IMR-90 (cell line): ENCODE measurements around the gene RAI1. TPM values are rescaled to one million over a fixed set of nuclear protein-coding genes. Genes with fewer than 3 reads are reported as not detected.

Experiments used
- ATAC-seq: fragments of 200-7000 bp; cut with Tn5 transposase; 2 replicates; pipeline ENCODE4 v1.9.1; 2020; ENCODE audit warnings: low read depth, mild to moderate bottlenecking, moderate library complexity
- BruUV-seq: library from RNA; stranded (reverse); fragments of 400-500 nt; replicated peaks from 2 replicates; lab custom pipeline; 2021; lab: Mats Ljungman, UMichigan
- CTCF ChIA-PET: fragments of 300-600 bp; formaldehyde crosslinking; extraction: SDS; loops from one replicate; lab custom pipeline; 2021; ENCODE audit warnings: antibody characterized with exemption; lab: Yijun Ruan, JAX
- POLR2A ChIA-PET: fragments of 300-600 bp; sonication (Branson Sonifier 250); formaldehyde crosslinking; loops from one replicate; lab custom pipeline; 2022; ENCODE audit warnings: antibody characterized with exemption; ENCODE audit not compliant: unreplicated experiment; lab: Charles Lee
- DNase-seq: peaks from one replicate; pipeline ENCODE4 v3.0.0; 2013
- H2AFZ ChIP-seq: replicated peaks from 2 replicates; pipeline ENCODE3; 2013; ENCODE audit warnings: low read length, mild to moderate bottlenecking; ENCODE audit not compliant: poor library complexity
- H2AK5ac ChIP-seq: 2 replicates; pipeline ENCODE4 v1.6.1; 2013; ENCODE audit warnings: low read depth, low read length, inconsistent platforms
- H2AK9ac ChIP-seq: replicated peaks from 2 replicates; pipeline ENCODE3; 2013; ENCODE audit warnings: mild to moderate bottlenecking, low read depth, low read length, moderate library complexity; ENCODE audit not compliant: poor library complexity
- H2BK120ac ChIP-seq: 2 replicates; pipeline ENCODE4 v1.6.1; 2013; ENCODE audit warnings: low read depth, low read length, inconsistent platforms
- H2BK15ac ChIP-seq: 3 replicates; pipeline ENCODE4 v1.6.1; 2013; ENCODE audit warnings: low read depth, low read length, inconsistent platforms
- H2BK20ac ChIP-seq: 2 replicates; pipeline ENCODE4 v1.6.1; 2013; ENCODE audit warnings: low read depth, mild to moderate bottlenecking, inconsistent platforms, low read length, moderate library complexity
- H2BK5ac ChIP-seq: 2 replicates; pipeline ENCODE4 v1.6.1; 2013; ENCODE audit warnings: mild to moderate bottlenecking, low read depth, low read length, inconsistent platforms; ENCODE audit not compliant: poor library complexity, severe bottlenecking
- H3K14ac ChIP-seq: replicated peaks from 2 replicates; pipeline ENCODE4 v1.6.1; 2013; ENCODE audit warnings: low read depth, low read length, inconsistent platforms
- H3K18ac ChIP-seq: 2 replicates; pipeline ENCODE4 v1.6.1; 2013; ENCODE audit warnings: low read depth, low read length, control low read depth
- H3K23ac ChIP-seq: 2 replicates; pipeline ENCODE4 v1.6.1; 2013; ENCODE audit warnings: low read depth, low read length, inconsistent platforms
- H3K27ac ChIP-seq: 2 replicates; pipeline ENCODE4 v1.5.1; 2013; ENCODE audit warnings: mild to moderate bottlenecking, control low read depth, low read length; ENCODE audit not compliant: insufficient read depth
- H3K27me3 ChIP-seq: 2 replicates; pipeline ENCODE4 v1.6.1; 2013; ENCODE audit warnings: low read length; ENCODE audit not compliant: control insufficient read depth, insufficient read depth
- H3K36me3 ChIP-seq: 2 replicates; pipeline ENCODE4 v1.6.1; 2013; ENCODE audit warnings: low read length, mixed read lengths; ENCODE audit not compliant: control insufficient read depth, insufficient read depth
- H3K4ac ChIP-seq: 2 replicates; pipeline ENCODE4 v1.6.1; 2013; ENCODE audit warnings: low read depth, low read length, inconsistent platforms
- H3K4me1 ChIP-seq: 2 replicates; pipeline ENCODE4 v1.6.1; 2013; ENCODE audit warnings: low read length, mixed read lengths; ENCODE audit not compliant: control insufficient read depth, insufficient read depth
- H3K4me2 ChIP-seq: 2 replicates; pipeline ENCODE4 v1.6.1; 2013; ENCODE audit warnings: low read depth, mild to moderate bottlenecking, control low read depth, low read length, moderate library complexity
- H3K4me3 ChIP-seq: 2 replicates; pipeline ENCODE4 v1.5.1; 2013; ENCODE audit warnings: low read depth, mild to moderate bottlenecking, control low read depth, low read length, moderate library complexity; ENCODE audit not compliant: insufficient read depth
- H3K56ac ChIP-seq: 2 replicates; pipeline ENCODE4 v1.6.1; 2013; ENCODE audit warnings: low read length, inconsistent platforms; ENCODE audit not compliant: insufficient read depth; ENCODE audit errors: extremely low read depth
- H3K79me1 ChIP-seq, 2 experiments: 2 replicates each; pipeline ENCODE4 v1.6.1; 2013; ENCODE audit warnings: low read length in 2 of 2, inconsistent platforms in 1 of 2, low read depth in 1 of 2
- H3K9ac ChIP-seq: 2 replicates; pipeline ENCODE4 v1.6.1; 2013; ENCODE audit warnings: low read depth, low read length, control low read depth
- H3K9me1 ChIP-seq: 2 replicates; pipeline ENCODE4 v1.6.1; 2013; ENCODE audit warnings: low read length, inconsistent platforms; ENCODE audit not compliant: insufficient read depth
- H3K9me3 ChIP-seq: 2 replicates; pipeline ENCODE4 v1.6.1; 2013; ENCODE audit warnings: low read length; ENCODE audit not compliant: control insufficient read depth, insufficient read depth
- H4K20me1 ChIP-seq: 2 replicates; pipeline ENCODE4 v1.6.1; 2013; ENCODE audit warnings: low read length, inconsistent platforms; ENCODE audit not compliant: insufficient read depth
- H4K5ac ChIP-seq: 2 replicates; pipeline ENCODE4 v1.6.1; 2013; ENCODE audit warnings: mild to moderate bottlenecking, low read depth, low read length, control low read depth
- H4K8ac ChIP-seq, 2 experiments: 2 replicates each; pipeline ENCODE4 v1.6.1; 2013; ENCODE audit warnings: low read depth in 2 of 2, low read length in 2 of 2, control low read depth in 1 of 2, inconsistent platforms in 1 of 2
- H4K91ac ChIP-seq: 2 replicates; pipeline ENCODE4 v1.6.1; 2013; ENCODE audit warnings: low read depth, low read length, inconsistent platforms; ENCODE audit not compliant: insufficient read depth
- CHD1 ChIP-seq: IDR thresholded peaks from 2 replicates; pipeline ENCODE4 v1.6.1; 2012; ENCODE audit warnings: low read depth, low read length, improper control_type of control experiment
- FOS ChIP-seq: fragments of 150-350 bp; IDR thresholded peaks from 2 replicates; pipeline ENCODE4 v1.6.1; 2016; ENCODE audit warnings: low read depth, low read length
- WGBS, 2 experiments: methylation state at CpG; one replicate each; pipeline versions ENCODE4 v1.1.5 to v1.1.7; 2013; ENCODE audit warnings: missing lambda C conversion rate in 2 of 2; ENCODE audit not compliant: insufficient read length in 1 of 2; ENCODE audit errors: extremely low coverage in 2 of 2; 5-methylcytosine and 5-hydroxymethylcytosine counted together
- dilution Hi-C: fragments of 300-500 bp; cut with HindIII; formaldehyde crosslinking; loops from one replicate; pipeline ENCODE4 v1.14.3; 2018; ENCODE audit warnings: low sequenced_read_pairs; ENCODE audit not compliant: unreplicated experiment
- in situ Hi-C: fragments of 300-500 bp; cut with MboI; formaldehyde crosslinking; loops from 3 replicates; pipeline ENCODE4 v1.14.3; 2019; ENCODE audit warnings: low sequenced_read_pairs, inconsistent platforms, mixed read lengths
- intact Hi-C: fragments of 100-400 bp; cut with micrococcal nuclease; formaldehyde crosslinking; loops from 2 replicates; pipeline ENCODE4 v1.10.0; 2022
- polyA plus RNA-seq, 3 experiments: library from polyadenylated mRNA; depleted of rRNA; stranded (reverse); fragments of >200 nt; gene quantifications; 2 replicates each; pipeline ENCODE4 v1.2.3, GENCODE V29; 2012; ENCODE audit warnings: low replicate concordance in 1 of 3
- total RNA-seq: library from RNA; depleted of rRNA; stranded (reverse); fragments of >200 nt; gene quantifications from 2 replicates; pipeline ENCODE4 v1.2.3, GENCODE V29; 2012

Gene RAI1
- total and polyA plus RNA-seq, 2 of the 4 experiments (the other 2 are of a cell fraction), result 1.8 to 10.5 TPM

DNA sequence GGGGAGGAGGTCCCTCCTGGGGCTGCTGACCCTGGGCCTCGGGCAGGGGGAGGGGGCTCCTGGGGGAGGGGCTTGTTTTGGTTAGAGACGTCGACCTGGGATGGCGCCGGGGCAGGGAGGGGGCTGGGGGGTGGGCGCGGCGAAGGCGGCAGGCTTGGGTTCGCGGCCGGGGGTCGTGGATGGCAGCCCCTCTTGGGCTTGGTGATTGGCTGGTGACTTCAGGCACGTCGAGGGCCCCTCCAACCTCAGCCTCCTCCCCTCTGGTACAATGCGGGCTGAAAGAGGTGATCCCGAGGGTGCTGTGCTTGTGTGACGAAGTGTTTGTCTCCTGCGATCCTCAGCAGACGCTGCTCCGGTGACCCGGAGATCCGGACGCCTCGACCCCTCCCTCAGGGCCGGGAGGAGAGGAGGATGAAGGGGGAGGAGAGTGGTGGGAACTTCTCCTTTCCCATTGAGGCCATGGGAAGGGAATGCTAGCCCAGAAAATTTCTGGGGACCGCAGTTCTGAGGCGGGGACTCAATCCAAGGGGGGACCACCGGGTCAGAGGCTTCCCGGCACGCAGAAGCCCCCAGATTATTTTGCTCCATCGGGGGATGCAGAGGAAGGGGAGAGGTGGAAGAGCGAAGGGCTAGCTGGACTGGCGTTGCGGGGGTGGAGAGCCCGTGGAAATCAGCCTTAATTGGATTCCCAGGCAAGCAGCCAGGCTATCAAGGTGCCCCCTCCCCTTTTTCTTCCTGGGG lies 43.9 kb downstream of the RAI1 start:
- intact Hi-C loops, result no loop called here
- BruUV-seq, result no TSS peak

More for the DNA sequence above, 43.9 kb downstream of the RAI1 start:
- in situ Hi-C loops (no loop called here), dilution Hi-C loops (no loop called here)
- 53% methylated on average over 6 of the region's 36 CpGs; no CpG with 5 or more reads in 1 of the 2 experiments for WGBS, 2 experiments
- Histone ChIP-seq H3K4me1 (peaks cover 39% of the 10 kb centered on the region), H3K9me1 (peaks cover 31% of the 10 kb centered on the region), H3K36me3 (peaks cover 8% of the 10 kb centered on the region; the same call in 1 of the 2 replicates), H3K9ac (no peak overlapping the region), H3K79me1 (peaks cover 23 to 89% of the 10 kb centered on the region in 2 experiments), H2BK5ac (no peak overlapping the region), H2BK120ac (no peak overlapping the region), H3K9me3 (no peaks in the 10 kb centered on the region), H2BK20ac (no peak overlapping the region), H3K56ac (no peak overlapping the region), H4K20me1 (peaks cover 98% of the 10 kb centered on the region), H3K4me2 (peak overlapping the region; percentile 83; the same call in 1 of the 2 replicates), H3K4me3 (no peak overlapping the region), H3K4ac (peak overlapping the region; percentile 41), H3K27ac (no peak overlapping the region; the same call in 1 of the 2 replicates), H2AK5ac (peak overlapping the region; percentile 91), H3K27me3 (no peaks in the 10 kb centered on the region), H2AK9ac (no peak overlapping the region), H4K91ac (peak overlapping the region; percentile 39; the same call in 1 of the 2 replicates), H2BK15ac (0 out of 3 replicates have a peak overlapping the region, but pooled peaks have one; percentile 35), H4K5ac (peak overlapping the region; percentile 15; the same call in 1 of the 2 replicates), H3K14ac (no peak overlapping the region), H3K18ac (peak overlapping the region; percentile 37; the same call in 1 of the 2 replicates), H4K8ac (no peak overlapping the region), H3K23ac (no peak overlapping the region), H2AFZ (no peak overlapping the region)
- no peak for ATAC-seq
- no peak for DNase-seq
- POLR2A ChIA-PET, result interaction anchor here (0.6 kb wide), 1 partner anchor 50 kb away, joined by 3 read pairs; no protein-coding TSS in a partner anchor
- TF ChIP-seq FOS (no peak), CHD1 (no peak)
- CTCF ChIA-PET, result no interaction called here
